Lung (tissue), 12 donors: ENCODE data around the gene ACAT2. TPM values are rescaled to one million over a fixed set of nuclear protein-coding genes. Genes with fewer than 3 reads are reported as not detected.

Source experiments
- ATAC-seq: fragments of 200-7000 bp; cut with Tn5 transposase; one replicate; pipeline ENCODE4 v1.9.1; 2020; ENCODE audit warnings: moderate number of reproducible peaks; ENCODE audit not compliant: insufficient read depth, low FRiP score
- DNase-seq, 3 donors: peaks; one replicate each; pipeline ENCODE4 v3.0.0-alpha.2; 2013 to 2017
- H3K27ac ChIP-seq, 2 donors: one replicate each; pipeline ENCODE4 v1.5.1; 2013; ENCODE audit warnings: mild to moderate bottlenecking in 2 of 2, moderate library complexity in 2 of 2, control low read depth in 1 of 2, inconsistent platforms in 1 of 2, low read depth in 1 of 2, low read length in 1 of 2
- H3K27me3 ChIP-seq, 3 donors: one replicate each; pipeline ENCODE4 v1.5.1; 2013; ENCODE audit warnings: low read length in 2 of 3; ENCODE audit not compliant: control insufficient read depth in 3 of 3, insufficient read depth in 3 of 3
- H3K36me3 ChIP-seq, 4 donors: one replicate each; pipeline ENCODE4 v1.5.1; 2013; ENCODE audit warnings: low read length in 4 of 4, mild to moderate bottlenecking in 1 of 4, moderate library complexity in 1 of 4; ENCODE audit not compliant: control insufficient read depth in 4 of 4, insufficient read depth in 4 of 4
- H3K4me1 ChIP-seq, 5 donors: one replicate each; pipeline ENCODE4 v1.5.1; 2013; ENCODE audit warnings: low read length in 5 of 5, mild to moderate bottlenecking in 2 of 5, moderate library complexity in 1 of 5; ENCODE audit not compliant: control insufficient read depth in 5 of 5, insufficient read depth in 5 of 5
- H3K4me3 ChIP-seq: one replicate; pipeline ENCODE4 v1.5.1; 2013; ENCODE audit warnings: mild to moderate bottlenecking, control low read depth, moderate library complexity
- H3K9ac ChIP-seq, 2 donors: one replicate each; pipeline ENCODE4 v1.5.1; 2013; ENCODE audit warnings: low read length in 2 of 2, control low read depth in 1 of 2; ENCODE audit not compliant: insufficient read depth in 1 of 2
- H3K9me3 ChIP-seq, 4 donors: one replicate each; pipeline ENCODE4 v1.5.1; 2013; ENCODE audit warnings: low read length in 3 of 4, mild to moderate bottlenecking in 1 of 4, moderate library complexity in 1 of 4; ENCODE audit not compliant: control insufficient read depth in 4 of 4, insufficient read depth in 3 of 4
- CTCF ChIP-seq: IDR thresholded peaks from 2 replicates; pipeline ENCODE4 v1.5.1; 2012; ENCODE audit warnings: mild to moderate bottlenecking; ENCODE audit errors: control extremely low read depth, extremely low read depth
- WGBS, 2 donors: extraction: QIAGEN DNeasy Blood & Tissue Kit; methylation state at CpG; one replicate each; pipeline ENCODE4 v1.1.7; 2013; 5-methylcytosine and 5-hydroxymethylcytosine counted together
- polyA plus RNA-seq, 2 donors: library from polyadenylated mRNA; stranded (reverse); fragments of 200-250 nt; gene quantifications; one replicate each; pipeline ENCODE4 v1.2.1, GENCODE V29; 2013
- total RNA-seq, 2 donors: library from RNA; depleted of rRNA in 1 of 2; stranded (reverse); fragments of >200 nt in 1 of 2; gene quantifications; one replicate each; pipeline ENCODE4 v1.2.1, GENCODE V29; 2014 to 2021
- donor health status: control.
- donor health status: control.
- donor health status: Bipolar disorder and iron deficiency.
- donor health status: healthy.
- donor health status: DM: yes; HTN: yes; CAD: no.

ACAT2 gene
- total and polyA plus RNA-seq, 4 donors: 20.8 to 84.4 (median 67.6) TPM

- H3K27ac ChIP-seq: peak overlapping the region; percentile 100
- H3K4me3 ChIP-seq: peak overlapping the region; percentile 98
- TF ChIP-seq CTCF: no peak
- ATAC-seq (peak; percentile 8), DNase-seq (no peak)
- no peaks in the 10 kb centered on the region for H3K9me3 ChIP-seq
- H3K36me3 ChIP-seq: peaks cover 0 to 6% (median 0%) of the 10 kb centered on the region in 4 donors
- WGBS, 2 donors: 0% methylated on average over 36 to 44 of the region's 44 CpGs
- peaks cover 0 to 26% (median 6%) of the 10 kb centered on the region in 5 donors for H3K4me1 ChIP-seq
- H3K9ac ChIP-seq: peak overlapping the region; percentile 95 to 97
- H3K27me3 ChIP-seq: no peaks in the 10 kb centered on the region
Measured at GRCh38 chr6:159727717-159728445, 34.0 kb upstream of the ACAT2 start.

DNA sequence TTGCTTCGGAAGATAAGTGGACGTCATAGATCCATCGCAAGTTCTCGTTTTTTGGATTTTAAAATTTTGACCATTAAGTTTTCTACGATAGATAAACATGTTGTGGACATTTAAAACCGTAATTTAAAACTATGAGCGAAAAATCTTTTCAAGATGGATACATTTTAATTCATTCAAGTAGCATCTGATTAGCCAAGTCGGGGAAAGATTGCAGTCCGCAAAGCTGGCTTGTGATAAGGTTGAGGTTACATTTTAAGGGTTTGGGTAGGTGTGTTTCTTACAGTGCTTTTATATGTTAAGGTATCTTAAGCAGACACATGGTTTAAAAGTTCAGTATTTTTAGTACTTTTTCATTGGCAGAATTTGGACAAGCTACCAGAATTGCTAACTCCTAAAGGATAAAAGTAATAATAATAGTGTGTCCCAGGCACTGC lies 33.3 kb upstream of the ACAT2 start:
- 1 to 3% methylated on average over 9 of the region's 9 CpGs for whole genome bisulfite sequencing, 2 donors
- H3K9me3 ChIP-seq: no peaks in the 10 kb centered on the region
- ATAC-seq (no peak), DNase-seq (peak in 2 of 3 donors; percentile 39 to 51)
- H3K9ac ChIP-seq: peak overlapping the region; percentile 95 to 97
- H3K27me3 ChIP-seq: no peaks in the 10 kb centered on the region
- no peak for TF ChIP-seq CTCF
- H3K36me3 ChIP-seq: peaks cover 0 to 6% (median 0%) of the 10 kb centered on the region in 4 donors
- H3K27ac ChIP-seq: peak overlapping the region in 1 of 2 donors; percentile 4
- H3K4me1 ChIP-seq: peaks cover 0 to 26% (median 6%) of the 10 kb centered on the region in 5 donors
- H3K4me3 ChIP-seq: peak overlapping the region; percentile 25

DNA sequence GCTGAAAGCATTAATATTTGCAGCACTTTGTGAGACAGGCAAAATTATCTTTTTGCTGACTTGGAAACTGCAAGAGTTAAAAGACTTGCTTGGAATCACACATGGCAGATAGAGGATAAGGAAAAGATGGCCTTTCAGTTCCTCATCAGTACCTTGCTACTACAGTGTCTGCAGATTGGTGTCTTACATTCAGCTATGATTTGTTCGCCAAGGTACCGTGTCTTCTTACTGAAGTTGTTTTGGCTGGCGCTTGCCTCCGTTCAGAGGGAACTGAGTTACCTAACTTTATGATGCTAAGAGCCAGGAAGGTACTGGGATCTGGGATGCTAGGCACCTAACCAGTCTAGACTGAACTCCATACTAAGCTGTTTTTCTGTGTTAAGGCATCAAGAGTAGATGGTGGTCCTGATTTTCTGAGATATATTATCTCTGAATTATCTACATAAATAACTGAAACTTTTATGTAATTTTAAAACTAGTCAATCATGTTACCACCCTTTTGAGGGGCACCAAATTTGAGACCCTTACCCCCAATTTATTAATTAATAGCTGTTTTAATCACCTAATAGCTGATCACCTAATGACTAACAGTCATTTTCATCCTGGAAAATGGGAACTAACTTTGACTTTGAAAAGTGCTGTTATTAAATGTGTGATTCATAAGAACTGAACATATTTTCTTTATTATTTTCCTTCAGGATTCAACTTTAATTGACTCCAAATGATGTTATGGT lies 32.1 kb upstream of the ACAT2 start:
- H3K4me1 ChIP-seq: peaks cover 0 to 26% (median 7%) of the 10 kb centered on the region in 5 donors
- H3K27ac ChIP-seq: no peak overlapping the region
- ATAC-seq (no peak), DNase-seq (peak in 2 of 3 donors; percentile 8 to 12)
- TF ChIP-seq CTCF: no peak
- peaks cover 0 to 6% (median 1%) of the 10 kb centered on the region in 4 donors for H3K36me3 ChIP-seq
- WGBS, 2 donors: 38 to 41% methylated on average over 4 of the region's 4 CpGs
- no peaks in the 10 kb centered on the region for H3K27me3 ChIP-seq
- H3K9ac ChIP-seq: peak overlapping the region in 1 of 2 donors; percentile 95
- no peaks in the 10 kb centered on the region for H3K9me3 ChIP-seq
- H3K4me3 ChIP-seq: peak overlapping the region; percentile 3
